GM18511 (cell line): Measurements from ENCODE around the gene SMG1.
"Not testable (repeated sequence)": the region's sequence is repeated elsewhere in the genome, so short reads cannot be mapped to it uniquely, and the experiment has no call there.

ENCODE experiments used
- ATAC-seq: cut with Tn5 transposase; IDR thresholded peaks from one replicate; pipeline ENCODE4 v1.9.1; 2021; ENCODE audit warnings: mild to moderate bottlenecking, moderate library complexity; ENCODE audit not compliant: unreplicated experiment

SMG1 gene

GRCh38 chr16:18801145-18801972, 124.8 kb downstream of the SMG1 start, which contains the start of gene ARL6IP1:
Gene ARL6IP1 (minus strand): TSS chr16:18801549. CDS start chr16:18801466, 83 bp downstream.
- peak; percentile 95 for ATAC-seq

GRCh38 chr16:18800775-18801144, 125.4 kb downstream of the SMG1 start:
- ATAC-seq, result no peak

- no peak for ATAC-seq
Measured at GRCh38 chr16:18800293-18800692, 125.9 kb downstream of the SMG1 start.

- no peak for ATAC-seq
Measured at GRCh38 chr16:18799500-18799899, 126.7 kb downstream of the SMG1 start.

GRCh38 chr16:18797746-18798145, 128.5 kb downstream of the SMG1 start:
- no peak for ATAC-seq

- no peak for ATAC-seq
Measured at GRCh38 chr16:18796377-18796776, 129.8 kb downstream of the SMG1 start.

- no peak for ATAC-seq
Measured at GRCh38 chr16:18792836-18793433, 133.3 kb downstream of the SMG1 start.

GRCh38 chr16:18789850-18790706, 136.1 kb downstream of the SMG1 start, which contains the start of gene RPS15A:
Gene RPS15A (minus strand): TSS chr16:18790334. CDS start chr16:18789113, 1,221 bp downstream.
- peak; percentile 91 for ATAC-seq

GRCh38 chr16:18789515-18789849, 136.7 kb downstream of the SMG1 start:
- no peak for ATAC-seq

- no peak for ATAC-seq
Measured at GRCh38 chr16:18788828-18789514, 137.2 kb downstream of the SMG1 start.

GRCh38 chr16:18784917-18785623, 141.1 kb downstream of the SMG1 start:
- no peak for ATAC-seq

- ATAC-seq, result no peak
Measured at GRCh38 chr16:18783430-18784341, 142.5 kb downstream of the SMG1 start.

- ATAC-seq, result no peak
Measured at GRCh38 chr16:18782697-18783429, 143.3 kb downstream of the SMG1 start.

GRCh38 chr16:18781232-18781631, 145.0 kb downstream of the SMG1 start:
- not testable (repeated sequence) for ATAC-seq

GRCh38 chr16:18780460-18781026, 145.7 kb downstream of the SMG1 start:
- not testable (repeated sequence) for ATAC-seq

GRCh38 chr16:18777664-18778063, 148.5 kb downstream of the SMG1 start:
- not testable (repeated sequence) for ATAC-seq

- ATAC-seq, result not testable (repeated sequence)
Measured at GRCh38 chr16:18776334-18776733, 149.9 kb downstream of the SMG1 start.

- not testable (repeated sequence) for ATAC-seq
Measured at GRCh38 chr16:18774651-18775050, 151.6 kb downstream of the SMG1 start.
